GM12878 (cell line): ENCODE results near the gene GPR107.

Source experiments
- BCL11A ChIP-seq: IDR thresholded peaks from 2 replicates; pipeline ENCODE4 v1.6.1; 2011; ENCODE audit warnings: low read depth, low read length
- BMI1 ChIP-seq: fragments of 450-650 bp; IDR thresholded peaks from 2 replicates; pipeline ENCODE4 v1.6.1; 2016; ENCODE audit warnings: mild to moderate bottlenecking, moderate library complexity, borderline replicate concordance
- CEBPB ChIP-seq, 2 experiments: fragments of 150-350 bp in 1 of 2; IDR thresholded peaks; 2 replicates each; pipeline ENCODE4 v1.6.1; 2012 to 2014; ENCODE audit warnings: low read depth in 2 of 2, low read length in 2 of 2, borderline replicate concordance in 1 of 2, inconsistent platforms in 1 of 2
- CHD2 ChIP-seq: IDR thresholded peaks from 2 replicates; pipeline ENCODE4 v1.6.1; 2011; ENCODE audit warnings: low read depth, low read length, improper control_type of control experiment, borderline replicate concordance
- GATAD2B ChIP-seq: fragments of 450-650 bp; conservative IDR thresholded peaks from 2 replicates; pipeline ENCODE4 v1.6.1; 2017; ENCODE audit warnings: low read depth, mild to moderate bottlenecking, moderate library complexity
- KDM1A ChIP-seq: fragments of 200-600 bp; sonication (generic); IDR thresholded peaks from 2 replicates; pipeline ENCODE4 v1.6.1; 2016; ENCODE audit warnings: borderline replicate concordance
- POLR2AphosphoS5 ChIP-seq: IDR thresholded peaks from 2 replicates; pipeline ENCODE4 v1.6.1; 2011; ENCODE audit warnings: mild to moderate bottlenecking, low read length, inconsistent platforms
- TAF1 ChIP-seq: IDR thresholded peaks from 2 replicates; pipeline ENCODE4 v1.6.1; 2011; ENCODE audit warnings: mild to moderate bottlenecking, low read depth, low read length, borderline replicate concordance
- TF ChIP-seq, protein P1 (sequence below), 3 experiments: IDR thresholded peaks in 2 of 3; conservative IDR thresholded peaks in 1 of 3; 2 replicates each; pipeline ENCODE4 v1.5.1; 2011; ENCODE audit warnings: low read depth in 3 of 3, low read length in 3 of 3, mild to moderate bottlenecking in 3 of 3, control low read depth in 2 of 3, moderate library complexity in 2 of 3, inconsistent platforms in 1 of 3, mixed read lengths in 1 of 3; ENCODE audit not compliant: control insufficient read depth in 2 of 3, insufficient read depth in 1 of 3; ENCODE audit errors: extremely low read depth in 1 of 3

DNA sequence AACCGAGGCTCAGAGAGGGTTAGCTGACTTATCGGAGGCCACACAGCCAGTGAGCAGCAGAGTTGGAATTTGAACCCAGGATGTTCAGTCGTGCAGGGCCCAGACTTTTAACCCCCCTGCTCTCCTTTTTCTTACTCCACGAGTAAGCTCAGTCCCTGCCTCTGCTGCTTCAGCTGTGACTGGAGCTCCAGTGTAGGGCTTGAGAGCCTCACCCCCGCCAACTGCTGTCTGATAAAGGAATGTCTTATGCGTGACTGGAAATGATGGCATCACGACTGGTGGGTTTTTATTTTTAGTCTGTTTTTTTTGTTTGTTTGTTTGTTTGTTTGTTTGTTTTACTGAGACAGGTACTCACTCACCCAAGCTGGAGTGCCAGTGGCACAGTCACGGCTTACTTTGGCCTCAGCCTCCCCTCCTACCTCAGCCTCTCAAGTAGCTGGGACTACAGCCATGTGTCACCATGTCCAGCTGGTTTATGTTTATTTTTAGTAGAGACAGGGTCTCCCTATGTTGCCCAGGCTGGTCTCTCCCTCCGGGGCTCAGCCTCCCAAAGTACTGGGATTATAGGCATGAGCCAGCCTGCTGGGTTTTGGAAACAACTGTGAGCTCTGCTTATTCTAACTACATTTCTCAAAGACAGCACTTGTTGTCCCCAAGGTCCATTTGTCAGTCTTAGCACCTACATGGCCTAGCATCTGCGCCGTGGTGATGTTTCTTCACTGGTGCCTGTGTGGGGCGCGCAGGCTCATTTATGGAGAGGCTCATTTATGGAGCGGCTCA, 66.0 kb downstream of the GPR107 start:
- TF ChIP-seq POLR2AphosphoS5 (no peak), BCL11A (no peak), CEBPB (IDR thresholded peaks at IDR 0.05; ENCODE audit: borderline replicate concordance in 1 of 2, low read depth in 2 of 2, low read length in 2 of 2) (no peak), CHD2 (no peak), BMI1 (no peak), KDM1A (no peak), TAF1 (no peak), GATAD2B (no peak)
- TF ChIP-seq, protein P1, sequence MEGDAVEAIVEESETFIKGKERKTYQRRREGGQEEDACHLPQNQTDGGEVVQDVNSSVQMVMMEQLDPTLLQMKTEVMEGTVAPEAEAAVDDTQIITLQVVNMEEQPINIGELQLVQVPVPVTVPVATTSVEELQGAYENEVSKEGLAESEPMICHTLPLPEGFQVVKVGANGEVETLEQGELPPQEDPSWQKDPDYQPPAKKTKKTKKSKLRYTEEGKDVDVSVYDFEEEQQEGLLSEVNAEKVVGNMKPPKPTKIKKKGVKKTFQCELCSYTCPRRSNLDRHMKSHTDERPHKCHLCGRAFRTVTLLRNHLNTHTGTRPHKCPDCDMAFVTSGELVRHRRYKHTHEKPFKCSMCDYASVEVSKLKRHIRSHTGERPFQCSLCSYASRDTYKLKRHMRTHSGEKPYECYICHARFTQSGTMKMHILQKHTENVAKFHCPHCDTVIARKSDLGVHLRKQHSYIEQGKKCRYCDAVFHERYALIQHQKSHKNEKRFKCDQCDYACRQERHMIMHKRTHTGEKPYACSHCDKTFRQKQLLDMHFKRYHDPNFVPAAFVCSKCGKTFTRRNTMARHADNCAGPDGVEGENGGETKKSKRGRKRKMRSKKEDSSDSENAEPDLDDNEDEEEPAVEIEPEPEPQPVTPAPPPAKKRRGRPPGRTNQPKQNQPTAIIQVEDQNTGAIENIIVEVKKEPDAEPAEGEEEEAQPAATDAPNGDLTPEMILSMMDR (IDR thresholded peaks at IDR 0.05 in 2 of 3, conservative IDR thresholded peaks at IDR 0.05 in 1 of 3; ENCODE audit: control insufficient read depth in 2 of 3, extremely low read depth in 1 of 3, insufficient read depth in 1 of 3, low read depth in 3 of 3, low read length in 3 of 3) = no peak
